ENCODE data around the gene APOL3.
A peak's percentile ranks its signal among the peaks of the same experiment; 100 is the strongest.
"Not testable (repeated sequence)": the region's sequence is repeated elsewhere in the genome, so short reads cannot be mapped to it uniquely, and the experiment has no call there.

APOL3 gene

DNA sequence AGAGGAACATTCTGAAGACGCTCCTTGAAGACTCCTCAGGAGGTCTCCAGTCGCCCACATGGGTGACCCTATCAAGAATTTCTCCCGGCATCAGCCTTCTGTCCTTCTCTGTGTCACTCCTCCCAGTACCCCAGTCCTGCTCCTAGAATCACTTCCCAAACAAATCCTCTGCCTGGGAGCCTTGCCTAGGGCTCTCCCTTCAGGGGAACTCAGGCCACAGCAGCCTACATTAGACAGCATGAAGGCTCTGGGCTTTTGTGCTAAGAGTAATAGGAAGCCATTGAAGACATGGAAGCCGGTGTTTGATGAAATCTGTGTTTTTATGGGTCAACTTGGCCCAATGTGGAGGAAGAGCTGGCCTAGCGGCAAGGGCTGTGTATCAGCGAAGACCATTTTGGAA is 27.3 kb upstream of the APOL3 start:
- H3K4me1 Mint-ChIP-seq; H3K4me3 Mint-ChIP-seq; ATAC-seq (replicated peaks; ENCODE audit: extremely low read depth, poor library complexity, severe bottlenecking); H3K27ac Mint-ChIP-seq (ENCODE audit: low read depth); H3K36me3 Mint-ChIP-seq (ENCODE audit: insufficient read depth); H3K9me3 Mint-ChIP-seq; DNase-seq (ENCODE audit: low spot score in 2 of 2): not testable (repeated sequence)
- H3K27me3 Mint-ChIP-seq: peaks cover 28% of the 10 kb centered on the region

DNA sequence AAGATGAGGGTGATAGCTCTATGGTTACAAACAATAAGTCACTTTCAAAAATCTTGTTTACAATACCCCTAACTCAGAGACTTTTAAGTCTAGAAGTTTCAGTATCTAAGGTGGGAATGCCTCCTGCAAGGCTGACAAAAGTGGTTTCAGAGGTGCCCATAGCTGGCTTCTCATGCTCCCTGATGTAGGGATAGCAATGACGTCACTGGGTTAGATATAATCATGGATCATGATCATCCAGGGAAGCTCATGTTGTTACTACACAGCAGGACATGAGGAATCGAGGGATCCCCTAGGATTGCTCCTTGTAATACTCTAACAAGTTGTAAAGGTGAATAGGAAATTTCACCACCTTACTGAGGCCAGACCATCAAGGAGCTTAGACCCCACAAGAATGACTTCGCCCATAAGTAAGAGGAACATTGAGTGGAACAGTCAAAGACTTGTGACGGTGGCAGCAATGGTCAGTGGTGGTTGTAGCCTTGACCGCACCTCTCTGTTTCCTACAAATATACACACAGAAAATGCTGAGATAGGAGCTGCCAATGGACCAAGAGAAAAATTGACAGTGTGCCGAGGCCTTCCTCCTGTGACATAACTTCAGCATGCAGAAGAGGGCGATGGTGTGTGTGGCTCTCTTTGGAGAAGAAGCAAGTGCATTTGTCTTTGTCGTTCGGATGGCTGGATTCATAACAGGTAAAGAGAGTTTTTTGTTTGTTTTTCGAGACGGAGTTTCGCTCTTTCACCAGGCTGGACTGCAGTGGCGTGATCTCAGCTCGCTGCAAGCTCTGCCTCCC is 25.5 kb upstream of the APOL3 start:
- no peaks in the 10 kb centered on the region for H3K36me3 Mint-ChIP-seq (ENCODE audit: insufficient read depth)
- no peaks in the 10 kb centered on the region for H3K4me1 Mint-ChIP-seq
- DNase-seq (ENCODE audit: low spot score in 2 of 2) (no peak), ATAC-seq (replicated peaks; ENCODE audit: extremely low read depth, poor library complexity, severe bottlenecking) (no peak)
- no peak overlapping the region for H3K27ac Mint-ChIP-seq (ENCODE audit: low read depth)
- H3K4me3 Mint-ChIP-seq: no peak overlapping the region
- no peaks in the 10 kb centered on the region for H3K9me3 Mint-ChIP-seq
- H3K27me3 Mint-ChIP-seq: peaks cover 14% of the 10 kb centered on the region

DNA sequence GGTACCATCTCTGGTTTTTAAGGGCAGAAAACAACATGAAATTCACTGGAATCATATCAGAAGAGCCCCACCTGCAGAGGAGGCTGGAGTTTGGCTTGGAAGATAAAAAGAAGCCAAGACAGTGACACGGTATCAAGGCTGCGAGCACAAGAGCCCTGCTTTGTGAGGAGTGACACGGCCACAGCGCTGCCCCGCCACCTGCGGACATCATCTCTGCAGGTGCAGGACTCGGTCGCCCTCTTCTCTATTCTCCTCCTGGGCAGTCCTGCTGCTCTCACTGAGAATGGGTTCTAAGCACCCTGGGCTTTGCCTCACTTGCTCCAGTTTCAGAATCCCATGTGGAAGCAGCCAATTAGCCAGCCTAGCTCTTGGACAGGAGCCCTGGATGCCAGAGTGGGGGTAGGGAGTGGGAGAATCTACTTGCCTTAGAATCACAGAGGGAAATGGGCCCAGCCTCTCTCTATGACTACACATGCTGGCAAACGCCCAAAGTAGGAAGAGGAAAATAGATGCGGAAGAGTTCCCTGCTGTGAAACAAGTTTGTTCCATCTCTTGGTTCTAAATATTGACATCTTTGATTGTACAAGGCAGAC is 24.0 kb upstream of the APOL3 start:
- Mint-ChIP-seq H3K9me3 (no peaks in the 10 kb centered on the region), H3K4me3 (no peak overlapping the region), H3K27me3 (peaks cover 4% of the 10 kb centered on the region), H3K36me3 (ENCODE audit: insufficient read depth) (no peaks in the 10 kb centered on the region), H3K27ac (ENCODE audit: low read depth) (peak overlapping the region; percentile 64), H3K4me1 (peaks cover 5% of the 10 kb centered on the region)
- DNase-seq (ENCODE audit: low spot score in 2 of 2) (no peak), ATAC-seq (replicated peaks; ENCODE audit: extremely low read depth, poor library complexity, severe bottlenecking) (no peak)

DNA sequence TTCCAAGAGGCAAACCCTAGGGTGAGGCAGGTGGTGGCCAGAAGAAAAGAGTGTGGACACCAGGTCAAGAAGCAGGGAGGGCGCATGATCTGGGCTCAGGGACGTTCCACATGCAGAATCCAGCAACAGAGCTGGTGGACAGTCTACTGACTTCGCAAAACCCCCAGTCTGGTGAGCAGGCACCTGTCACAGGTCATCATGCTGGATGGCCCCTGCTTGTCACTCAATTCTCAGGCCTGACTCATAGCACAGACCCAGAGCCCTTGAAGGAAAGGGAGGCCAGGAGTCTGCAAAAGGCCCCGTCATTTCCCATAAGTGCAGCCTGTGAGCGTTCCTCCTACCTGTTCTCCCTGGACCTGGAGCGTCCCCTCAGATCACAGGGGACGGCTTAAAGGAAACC is 22.9 kb upstream of the APOL3 start:
- no peak overlapping the region for H3K27ac Mint-ChIP-seq (ENCODE audit: low read depth)
- ATAC-seq (replicated peaks; ENCODE audit: extremely low read depth, poor library complexity, severe bottlenecking): no peak
- H3K27me3 Mint-ChIP-seq: no peaks in the 10 kb centered on the region

DNA sequence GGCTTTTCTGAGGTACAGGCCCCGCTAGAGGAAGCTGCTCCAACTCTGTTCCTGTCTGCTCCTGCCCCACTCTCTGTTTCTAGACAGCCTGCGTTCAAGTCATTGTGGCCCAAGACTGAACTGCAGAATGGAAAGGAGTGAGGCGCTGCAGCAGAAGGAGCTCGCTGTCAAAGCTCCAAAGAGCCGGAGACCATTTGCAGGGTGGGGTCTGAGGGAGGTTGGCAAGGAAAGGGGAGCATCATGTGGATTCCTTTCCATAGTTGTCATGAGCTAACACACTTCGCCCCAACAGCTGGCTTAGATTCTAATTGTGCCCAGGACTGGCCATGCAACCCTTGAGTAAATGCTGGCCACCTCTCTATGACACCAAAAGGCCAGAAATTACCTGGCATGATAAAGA is 22.3 kb upstream of the APOL3 start:
- Mint-ChIP-seq H3K36me3 (ENCODE audit: insufficient read depth) (no peaks in the 10 kb centered on the region), H3K4me3 (no peak overlapping the region), H3K27me3 (no peaks in the 10 kb centered on the region), H3K4me1 (peaks cover 5% of the 10 kb centered on the region), H3K9me3 (no peaks in the 10 kb centered on the region), H3K27ac (ENCODE audit: low read depth) (no peak overlapping the region)
- DNase-seq (ENCODE audit: low spot score in 2 of 2) (no peak), ATAC-seq (replicated peaks; ENCODE audit: extremely low read depth, poor library complexity, severe bottlenecking) (no peak)

More for the DNA sequence above, 22.9 kb upstream of the APOL3 start:
- H3K36me3 Mint-ChIP-seq (ENCODE audit: insufficient read depth): no peaks in the 10 kb centered on the region
- H3K9me3 Mint-ChIP-seq: no peaks in the 10 kb centered on the region
- H3K4me3 Mint-ChIP-seq: no peak overlapping the region
- peaks cover 5% of the 10 kb centered on the region for H3K4me1 Mint-ChIP-seq
- DNase-seq (ENCODE audit: low spot score in 2 of 2): no peak

DNA sequence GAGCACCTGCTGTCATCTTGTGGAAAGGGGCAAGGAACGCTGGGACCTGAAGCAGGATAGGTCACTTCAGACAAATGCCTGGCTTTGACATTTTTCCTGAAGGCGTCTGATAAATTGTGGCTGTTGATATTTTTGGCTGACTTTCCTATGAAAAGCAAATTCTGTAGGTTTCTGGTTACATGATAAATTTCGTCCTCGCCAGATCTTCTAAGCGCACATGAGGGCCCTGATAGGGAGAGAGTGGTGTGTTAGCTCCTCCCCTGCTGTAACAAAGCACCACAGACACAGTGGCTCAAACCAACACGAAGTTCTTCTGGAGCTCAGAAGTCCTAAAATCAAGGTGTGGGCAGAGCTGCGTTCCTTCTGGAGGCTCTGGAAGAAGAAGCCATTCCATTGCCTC is 21.5 kb upstream of the APOL3 start:
- DNase-seq (ENCODE audit: low spot score in 2 of 2): no peak
- no peaks in the 10 kb centered on the region for H3K27me3 Mint-ChIP-seq

DNA sequence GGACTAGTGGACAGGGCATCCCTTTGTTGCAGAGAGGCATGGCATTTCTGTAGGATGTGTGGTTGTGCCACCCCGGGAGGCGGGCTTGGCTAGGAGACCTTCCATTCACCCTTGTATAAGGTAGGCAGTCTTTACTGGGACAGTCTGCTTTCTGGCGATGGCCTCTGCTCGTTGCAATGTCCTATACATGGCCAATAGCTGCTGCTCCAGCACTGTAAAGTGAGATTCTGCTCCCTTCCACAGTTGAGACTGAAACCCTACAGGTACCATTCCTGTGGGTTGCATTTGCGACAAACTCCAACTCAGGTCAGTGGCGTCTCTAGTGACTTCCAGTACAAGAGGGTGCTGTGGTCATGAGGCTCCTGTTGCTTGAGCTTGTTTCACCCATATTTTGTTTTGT is 20.4 kb upstream of the APOL3 start:
- no peaks in the 10 kb centered on the region for H3K27me3 Mint-ChIP-seq
- H3K36me3 Mint-ChIP-seq (ENCODE audit: insufficient read depth): no peaks in the 10 kb centered on the region
- no peak overlapping the region for H3K27ac Mint-ChIP-seq (ENCODE audit: low read depth)
- peaks cover 5% of the 10 kb centered on the region for H3K4me1 Mint-ChIP-seq
- ATAC-seq (replicated peaks; ENCODE audit: extremely low read depth, poor library complexity, severe bottlenecking) (no peak), DNase-seq (ENCODE audit: low spot score in 2 of 2) (no peak)
- no peak overlapping the region for H3K4me3 Mint-ChIP-seq
- no peaks in the 10 kb centered on the region for H3K9me3 Mint-ChIP-seq

More for the DNA sequence above, 21.5 kb upstream of the APOL3 start:
- Mint-ChIP-seq H3K9me3 (no peaks in the 10 kb centered on the region), H3K4me1 (peaks cover 5% of the 10 kb centered on the region), H3K27ac (ENCODE audit: low read depth) (no peak overlapping the region), H3K36me3 (ENCODE audit: insufficient read depth) (no peaks in the 10 kb centered on the region), H3K4me3 (no peak overlapping the region)
- ATAC-seq (replicated peaks; ENCODE audit: extremely low read depth, poor library complexity, severe bottlenecking): no peak

DNA sequence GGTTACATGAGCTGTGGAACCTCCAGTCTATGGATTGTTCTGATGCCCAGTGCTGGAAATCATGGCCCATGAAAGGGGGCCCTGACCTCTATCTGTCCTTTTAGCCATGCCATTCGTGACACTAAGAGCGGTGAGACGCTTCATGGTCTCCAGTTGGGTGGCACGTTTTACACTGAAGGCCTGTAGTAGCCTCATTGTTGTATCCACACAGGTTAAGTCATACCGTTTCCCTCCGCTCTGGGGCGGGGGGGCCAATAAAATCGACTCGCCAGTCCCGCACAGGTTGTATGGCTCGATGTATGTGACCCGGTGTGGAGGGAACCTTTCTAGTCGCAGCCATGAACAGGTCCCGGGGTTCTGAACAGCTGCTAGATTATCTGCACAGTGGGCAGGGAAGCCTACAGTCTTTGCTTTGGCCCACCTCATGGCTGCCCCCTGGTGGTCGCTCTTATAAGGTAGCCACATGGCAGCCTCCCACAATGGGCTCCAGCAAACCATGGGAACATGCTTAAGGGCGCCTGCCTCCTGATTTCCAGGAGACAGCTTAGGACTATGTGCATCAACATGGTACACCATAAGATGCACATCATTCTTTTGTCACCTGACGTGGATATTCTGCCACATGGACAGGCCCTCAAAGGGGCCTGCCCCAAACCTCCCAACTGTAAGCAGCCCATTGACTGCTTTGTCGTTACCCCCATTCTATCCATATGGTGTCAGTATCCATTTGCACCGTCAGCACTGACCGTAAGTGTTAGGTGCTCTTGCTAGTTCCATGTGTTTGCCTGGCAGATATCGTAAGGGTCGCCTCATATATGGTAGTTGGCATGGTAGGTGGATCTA is 19.7 kb upstream of the APOL3 start:
- Mint-ChIP-seq H3K4me1 (peaks cover 5% of the 10 kb centered on the region), H3K9me3 (no peaks in the 10 kb centered on the region), H3K27me3 (no peaks in the 10 kb centered on the region), H3K4me3 (no peak overlapping the region), H3K36me3 (ENCODE audit: insufficient read depth) (no peaks in the 10 kb centered on the region), H3K27ac (ENCODE audit: low read depth) (no peak overlapping the region)
- peak; percentile 75 to 86 for DNase-seq (ENCODE audit: low spot score in 2 of 2)
- ATAC-seq (replicated peaks; ENCODE audit: extremely low read depth, poor library complexity, severe bottlenecking): peak; percentile 96

DNA sequence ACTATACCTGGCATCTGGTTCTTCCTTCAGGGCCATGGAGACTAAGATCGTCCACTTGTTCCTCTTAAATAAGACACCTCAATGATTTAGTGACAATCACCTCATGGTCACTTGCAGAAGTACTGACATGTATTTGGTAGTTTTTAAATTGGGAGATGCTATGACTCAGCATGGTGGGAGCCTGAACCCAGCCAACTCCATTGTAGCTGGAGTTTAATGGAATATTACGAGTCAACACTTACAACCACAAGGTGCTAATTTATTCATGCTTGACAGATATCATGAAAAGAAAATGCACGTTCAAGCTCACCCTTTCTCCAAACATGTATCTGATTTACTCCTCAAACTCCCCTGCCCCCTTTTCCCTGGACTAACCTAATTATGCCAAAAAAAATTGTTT is 16.6 kb upstream of the APOL3 start:
- Mint-ChIP-seq H3K27ac (ENCODE audit: low read depth) (no peak overlapping the region), H3K9me3 (no peaks in the 10 kb centered on the region), H3K27me3 (no peaks in the 10 kb centered on the region), H3K4me1 (peaks cover 5% of the 10 kb centered on the region), H3K4me3 (no peak overlapping the region), H3K36me3 (ENCODE audit: insufficient read depth) (no peaks in the 10 kb centered on the region)
- DNase-seq (ENCODE audit: low spot score in 2 of 2) (no peak), ATAC-seq (replicated peaks; ENCODE audit: extremely low read depth, poor library complexity, severe bottlenecking) (no peak)

DNA sequence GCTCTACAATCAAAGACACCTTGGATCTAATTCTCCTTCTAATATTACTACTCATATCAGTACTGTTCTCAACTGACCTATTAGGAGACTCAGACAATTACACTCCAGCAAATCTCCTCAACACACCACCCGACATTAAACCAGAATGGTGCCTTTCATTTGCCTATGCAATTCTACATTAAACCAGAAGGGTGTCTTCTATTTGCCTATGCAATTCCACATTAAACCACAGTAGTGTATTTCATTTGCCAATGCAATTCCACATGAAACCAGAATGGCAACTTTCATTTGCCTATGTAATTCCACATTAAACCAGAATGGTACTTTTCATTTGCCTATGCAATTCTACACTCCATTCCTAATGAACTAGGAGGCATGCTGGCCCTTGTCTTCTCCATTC is 15.3 kb upstream of the APOL3 start:
- no peak overlapping the region for H3K4me3 Mint-ChIP-seq
- H3K27ac Mint-ChIP-seq (ENCODE audit: low read depth): no peak overlapping the region
- no peaks in the 10 kb centered on the region for H3K27me3 Mint-ChIP-seq
- H3K36me3 Mint-ChIP-seq (ENCODE audit: insufficient read depth): no peaks in the 10 kb centered on the region
- no peaks in the 10 kb centered on the region for H3K9me3 Mint-ChIP-seq
- DNase-seq (ENCODE audit: low spot score in 2 of 2): no peak
- peaks cover 5% of the 10 kb centered on the region for H3K4me1 Mint-ChIP-seq
- no peak for ATAC-seq (replicated peaks; ENCODE audit: extremely low read depth, poor library complexity, severe bottlenecking)

DNA sequence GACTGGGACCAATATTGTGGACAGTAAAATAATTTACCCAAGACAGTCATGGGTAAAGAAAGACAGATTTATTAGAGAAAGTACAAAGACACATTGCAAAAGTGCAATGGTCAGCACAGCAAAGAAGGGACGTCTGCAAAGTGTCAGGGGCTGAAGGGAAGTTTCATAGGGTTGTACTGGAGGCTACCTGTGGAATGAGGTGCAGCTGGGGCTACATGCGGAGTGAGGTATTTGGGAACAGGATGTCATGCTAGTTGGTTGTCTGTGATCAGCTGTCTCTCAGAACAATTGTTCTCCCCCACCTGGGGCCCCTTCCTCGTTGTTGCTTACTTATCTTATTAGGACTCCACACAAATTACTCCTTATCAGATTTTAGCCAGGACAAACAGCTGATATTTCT is 11.4 kb upstream of the APOL3 start:
- Mint-ChIP-seq H3K9me3 (no peaks in the 10 kb centered on the region), H3K4me1 (peaks cover 9% of the 10 kb centered on the region), H3K36me3 (ENCODE audit: insufficient read depth) (peaks cover 2% of the 10 kb centered on the region), H3K4me3 (no peak overlapping the region), H3K27me3 (no peaks in the 10 kb centered on the region), H3K27ac (ENCODE audit: low read depth) (no peak overlapping the region)
- no peak for DNase-seq (ENCODE audit: low spot score in 2 of 2)
- ATAC-seq (replicated peaks; ENCODE audit: extremely low read depth, poor library complexity, severe bottlenecking): no peak

DNA sequence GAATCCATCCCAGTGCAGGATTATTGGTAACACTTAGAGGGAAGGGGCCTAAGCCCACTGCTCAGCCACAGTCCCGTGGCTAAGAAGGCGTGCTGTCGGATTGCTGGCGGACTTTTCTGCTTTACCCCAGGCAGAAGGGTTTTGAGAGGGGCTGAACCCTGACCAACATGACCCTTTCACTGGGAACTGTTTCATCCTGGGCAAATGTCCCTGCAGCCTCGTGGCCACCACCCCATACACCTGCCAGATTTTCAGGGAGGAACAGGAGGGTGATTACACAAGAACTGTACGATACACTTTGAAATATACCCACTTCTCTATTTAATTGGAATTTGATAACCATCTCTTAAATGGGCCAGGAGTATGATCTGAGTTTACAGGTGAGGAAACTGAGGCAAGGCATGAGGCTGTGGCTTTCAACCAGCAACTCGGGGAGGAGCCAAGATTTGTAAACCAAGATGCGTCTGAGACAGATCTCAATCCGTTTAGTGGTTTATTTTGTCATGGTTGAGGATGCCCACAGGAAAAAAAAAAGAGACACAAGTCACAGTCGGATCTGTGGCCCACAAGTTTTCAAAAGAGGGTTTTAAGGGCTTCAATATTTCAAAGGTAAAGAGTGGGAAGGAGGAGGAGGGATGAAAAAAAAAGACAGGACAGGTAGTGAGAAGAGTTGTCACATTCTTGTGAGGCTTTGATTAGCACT is 6.1 kb upstream of the APOL3 start:
- Mint-ChIP-seq H3K27me3 (no peaks in the 10 kb centered on the region), H3K36me3 (ENCODE audit: insufficient read depth) (peaks cover 15% of the 10 kb centered on the region), H3K4me3 (peak overlapping the region; percentile 48), H3K9me3 (no peaks in the 10 kb centered on the region), H3K27ac (ENCODE audit: low read depth) (peak overlapping the region; percentile 45), H3K4me1 (peaks cover 50% of the 10 kb centered on the region)
- ATAC-seq (replicated peaks; ENCODE audit: extremely low read depth, poor library complexity, severe bottlenecking) (peak; percentile 47), DNase-seq (ENCODE audit: low spot score in 2 of 2) (peak in 1 of 2 donors; percentile 40)

Data from central memory CD8-positive, alpha-beta T cell (primary cell).